ENCODE data around the gene SSBP4.

The SSBP4 gene

GRCh38 chr19:18473003-18473705, 54.0 kb downstream of the SSBP4 start:
- DNase-seq, result no peak

GRCh38 chr19:18473706-18474087, 54.5 kb downstream of the SSBP4 start:
- DNase-seq, result no peak

GRCh38 chr19:18474366-18474887, 55.2 kb downstream of the SSBP4 start:
- DNase-seq, result no peak

- no peak for DNase-seq
Measured at GRCh38 chr19:18475004-18475453, 55.8 kb downstream of the SSBP4 start.

- DNase-seq, result no peak
Measured at GRCh38 chr19:18475762-18476331, 56.6 kb downstream of the SSBP4 start.

- DNase-seq, result no peak
Measured at GRCh38 chr19:18476507-18477041, 57.4 kb downstream of the SSBP4 start.

GRCh38 chr19:18477042-18477779, 58.0 kb downstream of the SSBP4 start:
- DNase-seq, result no peak

- no peak for DNase-seq
Measured at GRCh38 chr19:18477974-18478373, 58.8 kb downstream of the SSBP4 start.

- peak; percentile 32 for DNase-seq
Measured at GRCh38 chr19:18478545-18479311, 59.5 kb downstream of the SSBP4 start.

- no peak for DNase-seq
Measured at GRCh38 chr19:18480006-18480691, 61.0 kb downstream of the SSBP4 start.

- no peak for DNase-seq
Measured at GRCh38 chr19:18481505-18482222, 62.5 kb downstream of the SSBP4 start.

- no peak for DNase-seq
Measured at GRCh38 chr19:18483119-18483890, 64.1 kb downstream of the SSBP4 start.

Data from activated naive CD4-positive, alpha-beta T cell treated with anti-CD3 and anti-CD28 coated beads, Interleukin-2, amount 50 U/mL, for 16 hours (primary cell).